Middle frontal gyrus (tissue), 1 donor: ENCODE data around the gene PRKN.

Experiments used
- DNase-seq: peaks from one replicate; pipeline ENCODE4 v3.0.0-alpha.2; 2015; ENCODE audit warnings: low spot score; ENCODE audit errors: extremely low spot score

Gene PRKN

GRCh38 chr6:161744211-161745067 is 983.1 kb downstream of the PRKN start:
- DNase-seq = no peak

- DNase-seq = no peak
Observed at GRCh38 chr6:161743509-161744178, 983.9 kb downstream of the PRKN start.

- no peak for DNase-seq
Observed at GRCh38 chr6:161740486-161740885, 987.1 kb downstream of the PRKN start.

- no peak for DNase-seq
Observed at GRCh38 chr6:161736781-161737292, 990.7 kb downstream of the PRKN start.

- DNase-seq = no peak
Observed at GRCh38 chr6:161736326-161736725, 991.2 kb downstream of the PRKN start.

- DNase-seq = no peak
Observed at GRCh38 chr6:161732594-161732993, 995.0 kb downstream of the PRKN start.

GRCh38 chr6:161727083-161727833 is 1000.3 kb downstream of the PRKN start:
- no peak for DNase-seq

GRCh38 chr6:161722394-161722793 is 1005.2 kb downstream of the PRKN start:
- DNase-seq = no peak

- no peak for DNase-seq
Observed at GRCh38 chr6:161721511-161721910, 1006.1 kb downstream of the PRKN start.

- no peak for DNase-seq
Observed at GRCh38 chr6:161716176-161716575, 1011.4 kb downstream of the PRKN start.

GRCh38 chr6:161711938-161712337 is 1015.6 kb downstream of the PRKN start:
- no peak for DNase-seq

GRCh38 chr6:161711515-161711914 is 1016.1 kb downstream of the PRKN start:
- no peak for DNase-seq

- no peak for DNase-seq
Observed at GRCh38 chr6:161710698-161711097, 1016.9 kb downstream of the PRKN start.

- DNase-seq = no peak
Observed at GRCh38 chr6:161701056-161701455, 1026.5 kb downstream of the PRKN start.

GRCh38 chr6:161696801-161697200 is 1030.8 kb downstream of the PRKN start:
- no peak for DNase-seq

- no peak for DNase-seq
Observed at GRCh38 chr6:161694995-161695394, 1032.6 kb downstream of the PRKN start.

GRCh38 chr6:161686655-161687054 is 1040.9 kb downstream of the PRKN start:
- DNase-seq = no peak

- DNase-seq = no peak
Observed at GRCh38 chr6:161684731-161685475, 1042.7 kb downstream of the PRKN start.

GRCh38 chr6:161683400-161683799 is 1044.2 kb downstream of the PRKN start:
- no peak for DNase-seq

GRCh38 chr6:161682982-161683381 is 1044.6 kb downstream of the PRKN start:
- DNase-seq = no peak

GRCh38 chr6:161679980-161680538 is 1047.5 kb downstream of the PRKN start:
- DNase-seq = no peak
